NCI-H128 (cell line): ENCODE data around the gene HDAC4.

ENCODE experiments used
- DNase-seq: peaks from one replicate; lab custom pipeline; 2025; ENCODE audit not compliant: unreplicated experiment; lab: John Stamatoyannopoulos, UW

The HDAC4 gene

DNA sequence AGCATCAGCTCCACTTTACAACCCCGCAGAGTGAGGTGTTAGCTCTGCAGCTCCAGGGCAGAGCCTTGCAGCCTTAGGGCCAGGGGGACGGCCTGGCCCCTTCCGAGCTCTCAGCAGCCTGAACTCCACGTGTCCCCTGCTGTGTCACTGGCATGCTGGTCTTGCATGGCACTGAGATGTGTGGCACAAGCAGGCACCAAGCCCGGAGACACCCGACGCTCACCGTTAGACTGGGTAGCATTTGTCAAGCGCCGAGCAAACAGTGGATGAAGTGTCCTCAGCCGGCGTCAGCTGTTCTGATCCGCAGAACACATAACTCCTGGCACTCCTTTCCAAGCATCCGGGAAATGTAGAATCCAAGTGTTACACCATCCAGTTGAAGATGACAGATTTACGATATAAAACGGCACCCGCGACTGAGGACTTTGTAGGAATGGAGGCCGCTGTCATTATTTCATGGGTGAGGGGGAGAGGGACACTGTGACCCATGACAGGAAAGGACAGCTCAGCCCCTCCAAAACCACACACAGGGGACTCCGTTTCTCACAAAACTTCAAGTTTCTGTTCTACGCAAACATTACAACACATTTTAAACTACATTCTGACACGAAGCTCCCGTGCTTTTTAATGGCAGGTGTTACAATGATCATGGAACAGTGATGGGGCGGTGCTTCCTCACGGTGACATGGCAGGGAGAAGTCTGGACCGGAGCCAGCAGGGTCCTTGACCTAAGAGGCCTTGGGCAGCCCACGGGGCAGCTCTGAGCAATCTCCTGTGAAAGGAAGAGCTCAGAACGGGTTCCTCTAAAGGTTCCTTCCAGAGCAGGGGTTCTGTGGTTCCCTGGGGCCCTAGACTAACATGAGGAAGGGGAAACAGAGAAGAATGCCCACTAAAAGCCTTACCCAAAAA is 89.4 kb downstream of the HDAC4 start:
- DNase-seq = no peak

DNA sequence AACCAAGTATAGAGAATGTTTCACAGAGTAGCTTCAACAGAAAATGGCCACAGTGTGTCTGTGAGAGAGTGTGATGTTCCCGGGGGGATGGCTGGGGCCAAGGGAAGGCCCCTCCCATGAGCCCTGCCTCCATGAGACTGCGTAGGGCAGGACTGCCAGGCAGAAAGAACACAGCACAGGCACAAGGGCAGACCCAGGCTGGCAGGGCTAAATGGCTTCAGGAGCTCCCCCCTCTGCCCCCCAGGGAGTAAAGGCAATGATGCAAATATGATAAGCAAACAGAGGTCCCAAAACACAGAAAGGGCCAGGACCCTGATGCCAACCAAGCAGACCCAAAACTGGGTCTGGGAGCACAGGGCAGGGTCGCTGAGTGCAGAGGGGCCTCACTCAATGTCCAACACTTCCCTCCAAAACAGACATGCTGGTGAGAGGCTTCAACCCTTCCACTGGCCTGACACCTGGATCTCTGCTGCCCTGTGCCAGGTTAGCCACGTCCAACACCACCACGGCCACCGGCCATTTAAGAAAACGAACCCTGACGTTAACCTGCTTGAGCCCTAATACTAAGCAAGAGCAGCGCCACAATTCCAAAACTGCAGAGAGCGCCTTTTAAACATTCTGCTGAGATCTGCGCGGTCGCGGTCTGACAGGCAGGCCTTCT is 90.3 kb downstream of the HDAC4 start:
- DNase-seq = no peak

DNA sequence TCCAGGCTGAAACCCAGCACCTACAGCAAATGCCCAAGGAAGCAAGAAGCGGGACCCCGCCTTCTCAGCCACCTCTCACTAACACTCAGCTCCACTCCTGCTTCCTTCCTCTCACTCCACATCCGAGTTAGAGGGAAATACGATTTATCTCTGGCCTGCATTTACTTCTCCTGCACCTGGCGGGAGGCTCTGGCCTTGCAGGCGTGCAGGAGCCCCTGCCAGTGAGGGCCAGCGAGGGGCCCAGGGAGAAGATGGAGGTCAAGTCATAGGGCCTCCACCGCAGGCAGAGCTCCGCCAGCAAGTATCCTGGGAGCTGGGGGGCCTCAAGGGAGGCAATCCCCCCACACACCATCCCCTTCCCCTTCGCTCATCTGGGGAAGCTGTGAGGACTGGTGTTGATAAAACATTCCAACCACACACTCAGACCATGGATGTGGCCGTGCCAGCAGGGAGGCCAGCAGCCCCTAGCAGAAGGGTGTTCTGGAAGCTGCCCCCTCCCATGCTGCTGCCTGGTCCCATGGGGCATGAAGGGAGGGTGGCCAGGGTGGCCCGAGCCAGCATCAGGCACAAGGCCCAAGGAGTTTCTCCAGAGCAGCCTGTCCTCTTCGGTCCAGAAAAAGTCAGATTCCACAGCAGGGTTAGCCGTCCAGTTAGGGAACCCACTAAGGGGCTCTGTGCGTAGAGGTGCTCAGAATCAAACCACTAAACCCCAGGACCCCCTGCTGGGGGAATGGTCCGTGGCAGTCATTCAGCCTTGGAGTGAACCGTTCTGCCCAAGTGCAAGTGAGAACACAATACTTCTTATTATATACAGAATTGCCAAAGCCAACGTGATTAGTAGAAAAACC is 91.2 kb downstream of the HDAC4 start:
- DNase-seq = no peak

DNA sequence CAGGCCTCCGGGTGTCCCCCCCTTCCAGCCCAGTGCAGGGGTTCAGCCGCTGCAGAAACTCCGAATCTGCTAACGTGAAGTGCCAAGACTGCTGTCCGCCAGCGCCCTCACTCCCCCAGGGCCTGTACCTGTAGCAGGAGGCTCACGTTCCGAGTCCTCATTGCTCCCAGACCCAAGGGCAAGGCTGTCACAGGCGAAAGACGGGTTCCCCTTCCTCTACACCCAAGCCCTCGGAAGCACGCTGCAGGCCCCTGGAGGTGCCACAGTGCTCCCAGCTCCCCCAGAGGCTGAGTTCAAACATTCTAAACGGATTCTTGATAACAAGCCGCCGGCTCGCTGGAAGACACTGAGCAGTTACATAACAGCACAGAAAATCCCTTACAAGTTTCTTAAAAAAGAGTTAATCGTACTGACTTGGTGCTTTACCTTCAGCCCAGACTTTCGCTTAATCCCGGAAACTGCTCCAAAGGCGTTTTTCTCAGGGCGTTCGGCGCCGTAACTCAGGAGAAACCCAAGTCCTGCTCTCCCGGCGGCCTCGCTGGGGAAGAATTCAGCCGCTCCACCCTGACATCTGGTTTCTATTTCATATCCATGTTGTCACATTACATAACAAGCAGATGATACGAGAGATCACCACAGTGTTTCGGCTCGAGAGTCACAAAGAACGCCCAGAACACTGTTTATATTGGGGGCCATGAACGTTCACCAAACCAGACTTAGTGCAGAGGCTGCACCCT is 92.0 kb downstream of the HDAC4 start:
- no peak for DNase-seq

DNA sequence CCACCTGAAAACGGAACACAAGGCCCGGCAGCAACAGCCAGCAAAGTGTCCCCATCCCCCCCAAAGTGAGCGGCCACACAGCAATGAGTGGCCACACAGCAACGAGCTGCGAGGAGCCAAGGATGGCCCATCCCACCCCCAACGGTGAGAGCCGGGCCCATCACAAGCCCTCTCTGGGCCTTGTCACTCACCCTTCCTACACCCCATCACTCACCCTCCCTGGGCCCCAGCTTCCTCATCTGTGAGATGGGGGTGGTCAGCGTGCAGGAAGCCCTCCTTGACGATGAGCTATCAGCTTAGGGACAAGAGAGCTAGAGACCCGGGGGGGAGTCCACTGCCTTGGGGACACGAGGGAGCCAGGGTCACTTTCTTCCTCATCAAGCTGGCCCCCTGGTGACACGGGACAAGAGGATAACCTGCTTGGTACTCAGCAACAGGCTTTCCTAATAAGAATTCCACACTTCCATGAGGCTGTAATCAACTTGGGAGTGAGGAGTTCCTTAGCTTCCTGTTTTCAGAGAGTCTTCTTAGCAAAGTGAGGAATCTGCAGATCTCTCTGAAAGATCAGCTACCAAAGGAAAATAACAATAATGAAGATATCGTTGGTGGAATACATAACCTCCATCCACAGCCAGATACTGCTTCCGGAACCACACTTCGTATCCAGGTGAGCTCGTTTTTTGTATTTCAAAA is 92.8 kb downstream of the HDAC4 start:
- DNase-seq = no peak

DNA sequence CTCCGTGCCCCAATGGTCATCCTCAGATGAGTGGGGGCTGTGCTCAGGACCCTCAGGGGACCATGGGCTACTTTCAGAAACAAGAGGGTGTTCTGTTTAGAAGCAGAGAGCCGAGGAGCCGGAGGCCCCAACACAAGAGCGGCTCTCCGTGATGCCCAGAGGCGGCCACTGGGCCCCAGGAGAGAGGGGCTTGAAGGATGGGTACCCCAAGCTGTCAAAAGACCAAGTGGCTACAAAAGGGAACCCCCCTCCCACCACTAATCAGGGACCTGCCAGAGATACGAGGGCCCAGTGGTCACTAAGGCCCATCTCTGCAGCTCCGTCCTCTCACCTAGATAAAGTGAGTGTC is 93.6 kb downstream of the HDAC4 start:
- no peak for DNase-seq

DNA sequence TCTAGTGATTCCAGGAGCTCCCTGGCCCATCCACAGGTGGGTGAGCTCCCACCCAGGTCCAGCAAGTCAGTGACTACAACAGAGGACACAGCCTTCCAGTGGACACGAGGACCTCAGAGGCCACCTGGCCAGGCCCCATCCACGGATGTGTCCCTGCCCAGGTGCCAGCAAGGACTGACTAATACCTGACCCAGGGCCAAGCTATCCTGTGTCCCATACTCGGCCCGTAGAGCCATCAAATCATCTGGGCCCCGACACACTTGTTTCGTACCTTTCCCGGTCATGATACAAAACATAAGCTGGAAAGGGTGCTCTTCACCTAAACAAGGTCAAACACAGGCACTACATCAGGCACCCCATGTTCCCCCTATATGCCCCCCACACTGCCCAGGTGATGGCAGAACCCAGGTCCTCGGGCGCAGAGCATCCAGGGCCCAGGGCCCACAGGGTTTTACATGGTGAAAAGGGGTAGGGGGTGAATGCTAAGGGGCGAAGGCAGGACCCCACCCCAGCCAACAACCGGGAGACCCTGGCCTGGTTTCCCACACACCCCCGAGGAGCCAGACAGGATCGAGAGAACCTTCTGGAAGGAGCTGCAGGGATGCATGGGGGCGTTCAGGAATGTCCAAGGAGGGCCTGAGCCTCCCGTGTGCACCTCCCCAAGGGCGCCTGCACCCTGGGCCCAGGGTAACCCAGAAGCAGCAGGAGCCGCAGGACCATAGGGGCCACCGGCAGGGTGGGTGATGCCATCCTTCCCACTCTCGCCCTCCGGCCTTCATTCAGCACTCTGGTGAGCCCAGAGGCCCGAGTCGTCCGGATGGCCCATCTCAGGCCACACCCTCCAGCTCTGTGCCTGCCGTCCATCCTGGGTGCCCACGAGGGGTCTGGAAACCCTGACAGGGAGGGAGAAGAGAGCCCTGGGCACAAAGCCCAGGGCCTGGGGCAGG is 94.3 kb downstream of the HDAC4 start:
- DNase-seq = no peak

DNA sequence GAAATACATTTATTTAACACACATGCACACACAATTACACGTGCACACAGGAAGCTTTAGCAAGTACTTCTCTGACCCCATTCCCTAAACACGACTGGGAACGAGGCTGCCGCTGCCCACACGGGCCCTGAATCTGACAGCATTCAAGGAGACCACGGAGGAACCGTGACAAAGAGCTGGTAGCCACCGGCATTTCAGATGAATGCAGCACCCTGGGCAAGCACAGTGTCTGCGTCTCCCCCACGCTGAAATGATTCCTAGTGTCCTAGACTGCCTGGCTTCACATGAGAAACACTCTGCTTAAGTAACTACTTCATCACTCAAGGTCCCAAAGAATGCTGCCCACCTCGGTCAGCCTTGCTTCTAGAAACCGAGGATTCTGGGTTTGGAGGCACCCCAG is 95.0 kb downstream of the HDAC4 start:
- no peak for DNase-seq

DNA sequence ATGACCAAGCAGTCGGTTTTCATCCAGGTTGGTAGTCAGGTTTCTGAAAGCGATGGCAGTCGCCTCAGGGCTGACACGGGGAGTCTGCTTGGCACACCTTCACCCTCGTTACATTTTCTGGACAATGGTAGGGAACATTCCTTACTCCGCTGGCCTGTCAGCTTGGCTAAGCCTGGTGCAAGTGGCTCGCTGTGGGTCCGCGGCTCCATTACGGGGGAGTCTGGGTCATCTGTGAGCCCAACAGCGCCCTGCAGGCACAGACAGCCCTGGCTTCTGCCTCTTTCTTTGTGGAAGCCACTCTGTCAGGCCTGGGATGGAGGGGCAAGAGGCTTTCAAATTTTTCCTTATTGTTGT is 95.6 kb downstream of the HDAC4 start:
- DNase-seq = no peak

DNA sequence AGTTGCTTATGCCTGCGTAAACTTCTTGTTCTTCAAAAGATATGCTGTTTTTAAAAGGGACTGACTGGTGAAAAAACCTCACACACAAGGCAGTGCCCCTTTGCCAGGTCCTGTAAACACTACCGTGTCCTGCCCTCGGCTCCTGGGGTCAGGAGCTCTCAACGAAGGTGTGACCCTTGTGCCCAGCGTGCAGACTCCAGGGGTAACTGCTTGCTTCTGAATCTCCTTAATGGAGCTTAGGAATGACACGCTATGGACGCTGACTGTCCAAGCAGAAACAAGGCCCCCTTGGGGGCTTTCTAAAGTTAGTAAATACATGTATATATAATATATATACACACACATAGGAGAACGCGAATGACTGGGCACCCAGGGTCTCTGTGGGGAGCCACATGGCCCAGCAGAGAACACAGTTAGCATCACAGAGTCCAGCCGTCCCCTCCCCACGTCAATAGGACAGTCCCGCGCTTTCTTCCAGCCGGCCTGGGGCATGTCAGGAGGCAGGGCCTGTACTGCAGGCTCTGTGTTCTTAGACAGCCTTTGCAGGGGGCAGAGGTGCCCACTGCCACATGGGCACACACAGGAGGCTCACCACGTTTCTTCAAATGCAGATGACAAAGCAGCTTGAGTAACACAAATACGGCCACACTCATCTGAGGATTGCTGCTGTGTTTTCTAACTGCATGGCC is 96.1 kb downstream of the HDAC4 start:
- no peak for DNase-seq

DNA sequence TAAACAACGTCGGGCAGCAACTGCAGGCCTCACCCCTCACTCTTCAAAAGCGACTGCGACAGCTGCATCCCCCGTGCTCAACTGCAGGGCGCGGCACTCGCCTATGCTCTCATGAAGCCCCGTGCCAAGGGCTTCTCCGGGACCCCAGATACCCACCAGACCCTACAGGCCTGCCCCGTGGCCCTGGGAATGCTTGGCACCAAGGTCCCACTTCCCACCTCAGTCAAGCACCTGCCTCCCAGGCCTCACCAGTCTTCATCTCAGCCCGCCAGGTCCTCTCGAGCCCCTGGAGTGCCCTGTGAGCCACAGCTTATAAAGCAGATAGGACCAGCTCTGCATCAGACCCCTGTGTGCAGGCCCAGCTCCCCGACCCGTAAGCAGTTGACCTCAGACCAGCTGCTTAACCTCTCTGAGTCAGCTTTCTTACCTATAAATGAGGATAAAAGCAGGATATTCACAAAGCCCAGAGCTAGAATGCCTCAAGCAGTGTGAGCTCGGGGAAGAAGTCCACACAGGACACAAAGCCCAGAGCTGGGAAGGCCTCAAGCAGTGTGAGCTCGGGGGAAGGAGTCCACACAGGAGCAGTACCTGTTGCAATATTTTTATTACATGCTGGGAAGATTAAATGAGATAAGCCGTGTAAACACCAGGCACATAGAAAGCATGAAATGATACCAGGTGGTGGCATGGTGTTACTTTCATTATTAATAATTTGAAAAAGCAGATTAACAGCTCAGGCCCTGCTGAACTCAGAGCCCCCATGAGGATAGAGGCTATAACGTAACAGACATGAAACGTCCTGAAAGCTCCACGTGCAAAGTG is 96.9 kb downstream of the HDAC4 start:
- DNase-seq = no peak

DNA sequence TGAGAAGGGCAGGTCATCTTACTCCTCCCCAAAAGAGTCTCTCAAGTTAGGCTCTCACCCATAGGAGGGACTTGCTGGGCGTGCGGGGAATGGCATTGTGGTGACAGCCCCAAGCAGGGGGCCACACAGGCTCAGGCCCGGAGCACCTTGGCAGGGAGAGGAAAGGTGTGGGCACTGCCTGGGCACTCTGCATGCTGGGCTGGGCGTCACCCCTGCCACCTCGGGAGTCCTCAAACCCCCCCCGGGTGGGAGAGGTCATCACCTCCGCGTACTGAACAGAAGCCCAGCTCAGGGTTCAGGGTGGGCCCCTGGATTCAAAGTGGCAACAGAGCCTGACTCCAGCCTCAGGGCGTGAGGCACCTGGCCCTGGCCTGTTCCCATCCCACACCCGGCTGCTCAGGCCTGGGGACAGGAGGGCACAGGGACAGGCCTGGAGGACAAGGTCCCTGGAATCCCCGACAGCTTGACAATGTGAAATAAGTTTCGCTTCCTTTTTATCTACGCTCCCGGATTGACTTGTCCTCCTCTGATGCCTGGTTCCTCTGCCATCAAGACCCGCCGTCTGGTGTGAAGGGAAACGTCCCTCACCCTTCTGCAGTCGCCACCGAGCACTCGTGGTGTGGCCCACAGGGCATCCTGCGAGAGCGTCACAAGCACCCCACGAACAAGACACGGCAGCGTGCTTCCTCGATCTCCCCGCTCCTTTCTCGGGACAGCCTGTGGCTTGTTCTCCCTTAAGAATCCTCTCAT is 97.8 kb downstream of the HDAC4 start:
- no peak for DNase-seq

DNA sequence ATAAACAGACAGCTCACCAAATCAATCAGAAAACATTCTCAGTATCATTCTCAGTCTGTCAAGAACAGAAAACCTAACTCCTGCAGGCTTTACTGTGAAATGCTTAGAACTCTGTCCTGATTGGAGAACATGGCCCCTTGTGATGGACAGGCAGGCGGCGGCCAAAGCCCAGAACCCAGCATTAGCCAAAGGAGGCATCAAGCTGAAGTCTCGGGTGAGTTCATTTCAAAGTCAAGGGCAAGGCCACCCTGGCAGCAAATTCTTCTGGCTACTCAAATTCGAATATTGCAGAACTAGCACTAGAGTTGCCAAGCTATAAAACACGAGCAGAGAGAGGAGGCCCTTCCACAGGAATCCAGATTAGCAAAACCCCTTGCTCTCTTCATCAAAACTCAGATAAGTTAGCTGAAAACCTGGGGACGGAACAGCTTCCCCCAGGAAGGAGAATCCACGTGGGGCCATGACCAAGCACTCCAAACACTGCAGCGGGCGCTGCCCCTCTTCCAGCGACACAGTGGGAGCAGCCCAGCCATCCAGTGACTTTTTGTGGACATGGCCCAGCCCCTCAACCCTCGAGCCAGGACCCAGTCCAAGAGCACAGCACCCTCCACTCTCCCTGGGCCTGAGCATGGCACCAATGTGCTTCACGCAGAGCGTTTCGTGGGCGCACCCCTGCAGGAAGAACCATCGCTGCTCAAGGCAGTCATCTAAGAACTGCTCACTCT is 98.6 kb downstream of the HDAC4 start:
- no peak for DNase-seq

DNA sequence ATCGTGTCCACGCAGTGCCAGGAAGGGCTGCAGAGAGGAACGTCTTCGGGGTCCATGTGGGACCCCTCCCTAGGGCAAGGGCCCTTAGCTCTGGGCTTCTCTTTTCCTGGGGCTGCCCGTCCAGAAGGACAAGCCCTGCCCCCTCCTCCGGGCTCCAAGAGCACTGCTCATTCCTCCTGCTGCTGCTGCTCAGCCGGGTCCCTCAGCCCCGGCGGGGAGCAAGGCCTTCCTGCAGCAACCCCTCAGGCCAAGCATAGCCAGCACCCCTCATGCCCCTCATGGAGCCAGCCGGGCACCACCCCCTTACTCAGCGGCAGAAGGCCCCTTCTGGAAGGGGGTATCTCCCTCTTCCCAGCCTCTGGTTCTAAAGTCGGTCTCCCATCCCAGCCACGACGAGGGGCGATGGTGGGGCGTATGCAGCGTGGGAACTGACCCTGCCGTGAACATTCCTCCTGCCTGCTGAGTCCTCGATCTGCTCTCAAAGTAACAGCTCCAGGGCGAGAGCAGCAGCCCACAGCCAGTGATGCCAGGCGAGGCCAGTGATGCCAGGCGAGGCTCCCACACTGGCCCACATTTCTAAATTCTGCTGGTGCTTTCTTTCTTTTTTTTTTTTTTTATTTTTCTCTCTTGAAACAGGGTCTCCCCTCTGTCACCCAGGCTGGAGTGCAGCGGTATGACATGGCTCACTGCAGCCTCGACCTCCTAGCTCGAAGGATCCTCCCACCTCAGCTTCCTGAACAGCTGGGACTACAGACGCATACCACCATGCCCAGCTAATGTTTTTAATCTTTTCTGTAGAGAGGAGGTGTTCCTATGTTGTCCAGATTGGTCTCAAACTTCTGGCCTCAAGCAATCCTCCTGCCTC is 99.7 kb downstream of the HDAC4 start:
- DNase-seq = no peak

DNA sequence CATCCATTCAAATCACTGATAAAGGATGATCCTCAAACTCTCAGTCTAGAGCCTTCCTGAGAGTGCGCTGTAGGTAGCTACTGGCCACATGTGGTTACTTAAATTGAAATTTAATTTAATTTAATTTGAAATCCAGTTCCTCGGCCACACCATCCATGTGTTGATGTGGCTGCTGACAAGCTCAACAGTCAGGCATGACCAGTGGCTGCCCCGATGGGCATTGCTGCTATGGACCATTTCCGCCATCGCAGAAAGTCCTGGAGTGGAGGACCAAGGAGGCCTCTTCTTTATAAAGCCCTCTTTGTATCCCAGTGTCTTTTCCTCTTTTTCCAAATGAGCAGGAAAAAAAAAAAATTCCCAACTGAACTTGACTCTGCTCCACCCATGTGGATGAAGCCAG is 100.6 kb downstream of the HDAC4 start:
- DNase-seq = no peak
